HepG2 (cell line): Measurements from ENCODE around the gene DISP2. TPM values are rescaled to one million over a fixed set of nuclear protein-coding genes. Genes with fewer than 3 reads are reported as not detected.

Experiments used
- CERS6 ChIP-seq: sonication (generic); formaldehyde crosslinking; IDR thresholded peaks from 2 replicates; pipeline ENCODE4 v1.5.0; 2020; ENCODE audit warnings: missing genetic modification reagents
- ERF ChIP-seq: IDR thresholded peaks from 2 replicates; pipeline ENCODE4 v1.6.1; 2018; ENCODE audit warnings: missing biosample characterization, missing genetic modification reagents
- FOSL2 ChIP-seq: sonication (generic); formaldehyde crosslinking; IDR thresholded peaks from 2 replicates; pipeline ENCODE4 v1.4.0; 2020; ENCODE audit warnings: missing genetic modification reagents
- HDAC2 ChIP-seq: sonication (generic); formaldehyde crosslinking; IDR thresholded peaks from 2 replicates; pipeline ENCODE4 v1.4.0; 2020; ENCODE audit warnings: missing genetic modification reagents
- JUNB ChIP-seq: sonication (generic); formaldehyde crosslinking; IDR thresholded peaks from 2 replicates; pipeline ENCODE4 v1.8.0; 2022; ENCODE audit warnings: missing genetic modification reagents, mild to moderate bottlenecking, borderline replicate concordance
- NCOA5 ChIP-seq: sonication (generic); formaldehyde crosslinking; IDR thresholded peaks from 2 replicates; pipeline ENCODE4 v1.4.0; 2020; ENCODE audit warnings: missing genetic modification reagents
- NR0B2 ChIP-seq: sonication (generic); formaldehyde crosslinking; IDR thresholded peaks from 2 replicates; pipeline ENCODE4 v1.4.0; 2020; ENCODE audit warnings: mild to moderate bottlenecking, missing genetic modification reagents
- PRPF4 ChIP-seq: fragments of 200-400 bp; formaldehyde crosslinking; IDR thresholded peaks from 2 replicates; pipeline ENCODE4 v1.6.1; 2016; ENCODE audit warnings: low read length, low read depth; ENCODE audit not compliant: poor library complexity, severe bottlenecking
- REST ChIP-seq, 2 experiments: IDR thresholded peaks; 2 replicates each; pipeline ENCODE4 v1.6.1; 2011 to 2012; ENCODE audit warnings: low read length in 2 of 2, borderline replicate concordance in 1 of 2, low read depth in 1 of 2, mild to moderate bottlenecking in 1 of 2, moderate library complexity in 1 of 2
- SRY ChIP-seq: sonication (generic); formaldehyde crosslinking; IDR thresholded peaks from 2 replicates; pipeline ENCODE4 v1.8.0; 2022; ENCODE audit warnings: mild to moderate bottlenecking, missing genetic modification reagents
- SYNCRIP ChIP-seq: fragments of 200-400 bp; formaldehyde crosslinking; IDR thresholded peaks from 2 replicates; pipeline ENCODE4 v1.6.1; 2018; ENCODE audit warnings: mild to moderate bottlenecking, low read depth, low read length; ENCODE audit not compliant: insufficient read depth
- TBL1XR1 ChIP-seq: fragments of 150-350 bp; IDR thresholded peaks from 2 replicates; pipeline ENCODE4 v1.6.1; 2014; ENCODE audit warnings: borderline replicate concordance, low read length; ENCODE audit not compliant: partially characterized antibody
- XBP1 ChIP-seq: sonication (generic); formaldehyde crosslinking; IDR thresholded peaks from 2 replicates; pipeline ENCODE4 v1.5.0; 2020; ENCODE audit warnings: missing genetic modification reagents
- ZNF205 ChIP-seq: IDR thresholded peaks from 2 replicates; pipeline ENCODE4 v1.6.1; 2018; ENCODE audit warnings: missing biosample characterization, missing genetic modification reagents
- ZNF543 ChIP-seq: sonication (generic); formaldehyde crosslinking; IDR thresholded peaks from 2 replicates; pipeline ENCODE4 v1.4.0; 2020; ENCODE audit warnings: mild to moderate bottlenecking, missing genetic modification reagents
- ZNF646 ChIP-seq: sonication (generic); formaldehyde crosslinking; IDR thresholded peaks from 2 replicates; pipeline ENCODE4 v1.9.0; 2021; ENCODE audit warnings: mild to moderate bottlenecking, missing genetic modification reagents
- ZNF652 ChIP-seq: IDR thresholded peaks from 2 replicates; pipeline ENCODE4 v1.6.1; 2016; ENCODE audit warnings: low read depth, borderline replicate concordance
- ZNF672 ChIP-seq: sonication (generic); formaldehyde crosslinking; IDR thresholded peaks from 2 replicates; pipeline ENCODE4 v1.8.1; 2022; ENCODE audit warnings: missing genetic modification reagents
- polyA plus RNA-seq, 8 experiments: library from polyadenylated mRNA; depleted of rRNA in 3 of 8; stranded (reverse) in 7 of 8; unstranded in 1 of 8; fragments of >200 nt; fragmentation: Illumina TruSeq in 4 of 8; extraction: Trizol in 4 of 8; gene quantifications; 2 replicates each; pipeline versions ENCODE4 v1.2.1 to v1.2.3, GENCODE V29; 2011 to 2016; ENCODE audit warnings: low read depth in 4 of 8, missing spikeins in 1 of 8, mixed read lengths in 1 of 8; ENCODE audit not compliant: insufficient read depth in 1 of 8
- total RNA-seq, 5 experiments: library from RNA; depleted of rRNA; stranded (reverse); fragments of >200 nt; fragmentation: Illumina TruSeq; extraction: Trizol; gene quantifications; 2 replicates each; pipeline ENCODE4 v1.2.3, GENCODE V29; 2016; ENCODE audit warnings: low read depth in 1 of 5

Gene DISP2
- total and polyA plus RNA-seq, 2 of the 13 experiments (the other 11 are each of a cell fraction or from before 2014, with no cell fraction given): 0.09 to 0.32 TPM

GRCh38 chr15:40382580-40383456, 24.8 kb downstream of the DISP2 start, which contains the start of gene KNSTRN (continued):
- TF ChIP-seq REST (IDR thresholded peaks at IDR 0.05; ENCODE audit: borderline replicate concordance in 1 of 2, low read depth in 1 of 2, low read length in 2 of 2) (no peak), SRY (CRISPR knock-in tag) (peak; percentile 44; the same call in 1 of the 2 replicates), JUNB (CRISPR knock-in tag) (no peak), HDAC2 (peak; percentile 66; the same call in 1 of the 2 replicates), CERS6 (CRISPR knock-in tag) (no peak), XBP1 (CRISPR knock-in tag) (no peak), SYNCRIP (no peak), NR0B2 (CRISPR knock-in tag) (no peak), PRPF4 (no peak), NCOA5 (no peak), FOSL2 (no peak), ERF (CRISPR knock-in tag) (peak; percentile 47; the same call in 1 of the 2 replicates), ZNF652 (CRISPR knock-in tag) (no peak), ZNF672 (CRISPR knock-in tag) (no peak), TBL1XR1 (no peak), ZNF543 (CRISPR knock-in tag) (0 out of 2 replicates have a peak, but pooled peaks have one; percentile 39), ZNF205 (no peak), ZNF646 (CRISPR knock-in tag) (no peak)
